IPS-15b (cell line): ENCODE data around the gene GRAMD1A.
"Not testable (repeated sequence)": the region's sequence is repeated elsewhere in the genome, so short reads cannot be mapped to it uniquely, and the experiment has no call there.

Experiments used
- H3K27me3 ChIP-seq: one replicate; pipeline ENCODE4 v1.6.1; 2013; ENCODE audit warnings: low read length; ENCODE audit not compliant: control insufficient read depth, insufficient read depth
- H3K36me3 ChIP-seq: one replicate; pipeline ENCODE4 v1.6.1; 2013; ENCODE audit warnings: low read length; ENCODE audit not compliant: control insufficient read depth, insufficient read depth
- H3K4me1 ChIP-seq: one replicate; pipeline ENCODE4 v1.6.1; 2013; ENCODE audit warnings: mild to moderate bottlenecking, low read length; ENCODE audit not compliant: control insufficient read depth, insufficient read depth
- H3K4me3 ChIP-seq: one replicate; pipeline ENCODE4 v1.5.1; 2013; ENCODE audit warnings: low read depth, low read length
- H3K9ac ChIP-seq: one replicate; pipeline ENCODE4 v1.6.1; 2013; ENCODE audit warnings: low read depth, mild to moderate bottlenecking, low read length
- H3K9me3 ChIP-seq: one replicate; pipeline ENCODE4 v1.6.1; 2013; ENCODE audit warnings: mild to moderate bottlenecking, low read length; ENCODE audit not compliant: control insufficient read depth, insufficient read depth

The GRAMD1A gene

GRCh38 chr19:34964598-34964997 lies 35.5 kb upstream of the GRAMD1A start:
- H3K4me1 ChIP-seq, result peaks cover 8% of the 10 kb centered on the region
- H3K9ac ChIP-seq, result no peak overlapping the region
- H3K27me3 ChIP-seq, result peaks cover 7% of the 10 kb centered on the region
- peaks cover 7% of the 10 kb centered on the region for H3K36me3 ChIP-seq
- H3K4me3 ChIP-seq, result peak overlapping the region; percentile 86
- peaks cover 7% of the 10 kb centered on the region for H3K9me3 ChIP-seq

DNA sequence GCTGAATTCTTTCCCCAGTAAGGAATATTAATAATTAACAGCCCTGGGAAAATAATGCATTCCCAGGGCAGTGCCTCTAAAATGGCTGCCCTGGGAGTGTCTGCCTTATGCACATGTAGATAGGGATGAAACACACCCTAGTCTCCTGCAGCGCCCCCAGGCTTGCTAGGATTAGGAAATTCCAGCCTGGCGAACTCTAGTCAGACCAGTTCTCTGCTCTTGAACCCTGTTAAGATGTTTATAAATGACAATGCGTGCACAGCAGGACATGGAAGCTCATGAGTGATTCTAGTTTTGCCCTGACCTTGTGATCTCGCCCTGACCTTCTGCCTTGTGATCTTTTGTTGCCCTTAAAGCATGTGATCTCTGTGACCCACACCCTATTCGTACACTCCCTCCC lies 34.6 kb upstream of the GRAMD1A start:
- not testable (repeated sequence) for H3K4me1 ChIP-seq, H3K4me3 ChIP-seq, H3K36me3 ChIP-seq, H3K9me3 ChIP-seq, H3K9ac ChIP-seq, H3K27me3 ChIP-seq

DNA sequence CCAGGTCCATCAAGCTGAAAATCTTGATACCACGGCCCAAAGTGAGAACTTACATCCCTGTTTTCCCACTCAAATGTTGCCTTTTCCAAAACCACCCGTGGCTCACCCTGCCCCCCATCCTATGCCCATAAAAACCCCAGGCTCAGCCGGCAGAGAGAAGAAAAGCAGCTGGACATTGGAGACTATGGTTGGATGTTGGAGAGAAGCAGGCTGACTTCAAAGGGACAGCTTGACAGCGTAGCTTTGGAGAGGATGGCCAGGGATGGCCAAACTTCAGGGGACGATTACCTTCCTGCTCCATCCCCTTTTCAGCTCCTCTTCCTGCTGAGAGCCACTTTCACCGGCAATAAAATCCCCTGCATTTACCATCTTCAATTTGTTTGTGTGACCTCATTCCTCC lies 32.6 kb upstream of the GRAMD1A start:
- Histone ChIP-seq H3K4me3 (no peak overlapping the region), H3K36me3 (no peaks in the 10 kb centered on the region), H3K4me1 (peaks cover 6% of the 10 kb centered on the region), H3K9ac (no peak overlapping the region), H3K9me3 (peaks cover 4% of the 10 kb centered on the region), H3K27me3 (peaks cover 6% of the 10 kb centered on the region)

DNA sequence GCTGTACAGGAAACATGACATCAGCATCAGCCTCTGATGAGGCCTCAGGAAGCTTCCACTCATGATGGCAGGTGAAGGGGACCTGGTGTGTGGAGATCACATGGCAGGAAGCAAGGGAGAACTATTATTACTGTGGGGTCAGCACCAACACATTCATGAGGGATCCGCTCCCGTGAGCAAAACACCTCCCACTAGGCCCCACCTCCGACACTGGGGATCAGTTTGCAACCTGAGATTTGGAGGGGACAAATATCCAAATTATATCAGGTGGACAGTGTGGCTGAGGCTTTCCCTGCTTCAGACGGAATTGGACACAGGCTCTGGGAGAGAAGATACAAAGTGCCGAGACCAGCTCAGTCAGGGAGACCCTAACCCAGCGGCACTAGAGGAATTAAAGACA lies 30.4 kb upstream of the GRAMD1A start:
- no peak overlapping the region for H3K9ac ChIP-seq
- peaks cover 5% of the 10 kb centered on the region for H3K4me1 ChIP-seq
- no peaks in the 10 kb centered on the region for H3K27me3 ChIP-seq
- no peaks in the 10 kb centered on the region for H3K36me3 ChIP-seq
- H3K4me3 ChIP-seq, result no peak overlapping the region
- H3K9me3 ChIP-seq, result peaks cover 4% of the 10 kb centered on the region

DNA sequence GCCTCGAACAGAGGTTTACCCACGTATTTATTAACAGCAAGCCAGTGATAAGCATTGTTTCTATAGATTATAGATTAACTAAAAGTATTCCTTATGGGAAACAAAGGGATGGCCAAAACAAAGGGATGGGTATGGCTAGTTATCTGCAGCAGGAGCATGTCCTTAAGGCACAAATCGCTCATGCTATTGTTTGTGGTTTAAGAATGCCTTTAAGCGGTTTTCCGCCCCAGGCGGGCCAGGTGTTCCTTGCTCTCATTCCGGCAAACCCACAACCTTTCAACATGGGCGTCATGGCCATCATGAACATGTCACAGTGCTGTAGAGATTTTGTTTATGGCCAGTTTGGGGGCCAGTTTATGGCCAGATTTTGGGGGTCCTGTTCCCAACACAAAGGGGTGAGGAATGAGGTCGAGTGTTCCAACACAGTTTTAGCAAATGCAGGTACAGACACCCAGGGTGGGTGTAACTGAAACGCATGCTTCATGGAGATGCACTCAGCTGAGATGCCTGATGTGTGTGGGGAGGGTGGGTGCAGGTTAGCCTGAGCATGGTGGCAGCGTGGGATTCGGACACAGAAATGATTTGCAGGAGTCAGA lies 29.8 kb upstream of the GRAMD1A start:
- not testable (repeated sequence) for H3K36me3 ChIP-seq, H3K9me3 ChIP-seq, H3K4me1 ChIP-seq, H3K4me3 ChIP-seq, H3K27me3 ChIP-seq, H3K9ac ChIP-seq

- Histone ChIP-seq H3K9ac (no peak overlapping the region), H3K36me3 (no peaks in the 10 kb centered on the region), H3K27me3 (no peaks in the 10 kb centered on the region), H3K9me3 (peaks cover 4% of the 10 kb centered on the region), H3K4me1 (peaks cover 9% of the 10 kb centered on the region), H3K4me3 (no peak overlapping the region)
Observed at GRCh38 chr19:34972163-34972705, 27.9 kb upstream of the GRAMD1A start.

- no peaks in the 10 kb centered on the region for H3K36me3 ChIP-seq
- no peaks in the 10 kb centered on the region for H3K27me3 ChIP-seq
- peaks cover 9% of the 10 kb centered on the region for H3K4me1 ChIP-seq
- H3K9ac ChIP-seq, result no peak overlapping the region
- no peak overlapping the region for H3K4me3 ChIP-seq
- no peaks in the 10 kb centered on the region for H3K9me3 ChIP-seq
Observed at GRCh38 chr19:34974646-34975045, 25.5 kb upstream of the GRAMD1A start.

GRCh38 chr19:34975056-34975455 lies 25.1 kb upstream of the GRAMD1A start:
- H3K4me3 ChIP-seq, result no peak overlapping the region

DNA sequence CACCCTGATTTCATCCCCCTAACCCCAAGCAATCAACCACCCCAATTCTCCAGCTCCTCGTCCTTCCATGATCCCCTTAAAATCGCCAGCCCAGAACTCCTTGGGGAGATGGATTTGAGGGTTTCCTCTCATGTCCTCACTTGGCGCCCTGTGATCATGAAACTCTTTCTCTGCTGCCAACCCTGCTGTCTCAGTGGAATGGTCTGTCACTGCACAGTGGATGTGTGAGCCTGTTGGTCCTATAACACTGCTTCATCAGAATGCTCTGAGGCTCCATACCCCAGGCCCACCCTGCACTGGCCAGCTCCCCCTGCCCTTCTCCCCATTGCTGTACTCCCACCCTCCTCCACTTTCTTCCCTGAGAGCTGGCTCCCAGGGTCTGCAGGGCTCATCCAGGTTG lies 23.5 kb upstream of the GRAMD1A start:
- no peak overlapping the region for H3K9ac ChIP-seq
- peaks cover 9% of the 10 kb centered on the region for H3K4me1 ChIP-seq
- no peaks in the 10 kb centered on the region for H3K27me3 ChIP-seq
- no peaks in the 10 kb centered on the region for H3K36me3 ChIP-seq
- no peaks in the 10 kb centered on the region for H3K9me3 ChIP-seq
- no peak overlapping the region for H3K4me3 ChIP-seq

More at GRCh38 chr19:34975056-34975455, 25.1 kb upstream of the GRAMD1A start:
- Histone ChIP-seq H3K9ac (no peak overlapping the region), H3K36me3 (no peaks in the 10 kb centered on the region), H3K9me3 (no peaks in the 10 kb centered on the region), H3K4me1 (peaks cover 9% of the 10 kb centered on the region), H3K27me3 (no peaks in the 10 kb centered on the region)

DNA sequence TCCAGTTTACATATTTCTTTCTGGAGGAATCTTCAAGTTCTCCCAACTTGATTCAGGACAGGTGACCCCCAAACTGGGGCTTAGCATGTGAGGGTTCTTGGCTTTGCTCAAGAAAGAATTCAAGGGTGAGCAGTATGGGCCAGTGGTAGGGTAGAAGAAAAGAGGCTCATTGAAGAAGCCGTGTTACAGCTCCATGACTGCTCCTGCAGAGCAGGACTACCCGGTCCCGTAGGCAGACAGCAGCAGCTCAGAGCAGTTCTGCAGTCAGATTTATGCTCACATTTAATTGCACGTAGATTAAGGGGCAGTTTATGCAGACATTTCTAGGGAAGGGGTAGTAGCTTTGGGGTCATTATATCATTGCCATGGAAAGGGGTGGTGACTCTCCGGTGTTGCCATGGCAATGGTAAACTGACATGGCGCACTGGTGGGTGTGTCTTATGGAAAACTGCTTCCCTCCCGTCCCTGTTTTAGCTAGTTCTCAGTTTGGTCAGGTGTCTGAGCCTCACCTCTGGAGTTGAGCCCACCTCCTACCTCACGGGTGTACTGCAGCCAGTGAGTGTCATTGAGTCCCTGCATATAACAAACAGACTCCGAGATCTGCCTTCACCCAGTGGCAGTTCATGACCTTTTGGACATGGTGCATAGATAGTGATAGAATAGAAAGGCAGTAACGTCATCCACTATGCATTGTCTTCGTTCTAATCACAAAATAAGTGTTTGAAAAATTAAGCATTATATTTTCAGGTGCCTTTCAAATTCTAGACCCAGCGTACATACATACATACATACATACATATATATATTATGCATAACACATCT lies 20.1 kb upstream of the GRAMD1A start:
- H3K36me3 ChIP-seq, result no peaks in the 10 kb centered on the region
- H3K4me1 ChIP-seq, result peaks cover under 1% of the 10 kb centered on the region
- H3K9me3 ChIP-seq, result no peaks in the 10 kb centered on the region
- H3K27me3 ChIP-seq, result no peaks in the 10 kb centered on the region
- H3K9ac ChIP-seq, result no peak overlapping the region
- H3K4me3 ChIP-seq, result no peak overlapping the region

GRCh38 chr19:34982275-34982674 lies 17.8 kb upstream of the GRAMD1A start:
- Histone ChIP-seq H3K4me3 (no peak overlapping the region), H3K9ac (no peak overlapping the region), H3K9me3 (no peaks in the 10 kb centered on the region), H3K36me3 (no peaks in the 10 kb centered on the region), H3K4me1 (no peaks in the 10 kb centered on the region), H3K27me3 (no peaks in the 10 kb centered on the region)

GRCh38 chr19:34983786-34984185 lies 16.3 kb upstream of the GRAMD1A start:
- H3K36me3 ChIP-seq, result no peaks in the 10 kb centered on the region
- no peak overlapping the region for H3K9ac ChIP-seq
- H3K4me3 ChIP-seq, result no peak overlapping the region
- H3K4me1 ChIP-seq, result no peaks in the 10 kb centered on the region
- H3K27me3 ChIP-seq, result no peaks in the 10 kb centered on the region
- no peaks in the 10 kb centered on the region for H3K9me3 ChIP-seq
